Neural progenitor cell (in vitro differentiated cells): Measurements from ENCODE around the gene ADARB2. TPM values are rescaled to one million over a fixed set of nuclear protein-coding genes. Genes with fewer than 3 reads are reported as not detected.

Source experiments
- DNase-seq: peaks from one replicate; pipeline ENCODE4 v3.0.0-alpha.2; 2016; ENCODE audit warnings: low spot score
- H2AFZ ChIP-seq: fragments of 200-600 bp; sonication (generic); replicated peaks from 2 replicates; pipeline ENCODE4 v1.6.1; 2016; ENCODE audit warnings: antibody characterized with exemption
- H3F3A ChIP-seq: fragments of 200-600 bp; sonication (generic); 2 replicates; pipeline ENCODE4 v1.6.1; 2016; ENCODE audit warnings: antibody characterized with exemption, low read depth
- H3K27ac ChIP-seq: fragments of 200-600 bp; sonication (generic); 2 replicates; pipeline ENCODE4 v1.5.1; 2016; ENCODE audit warnings: mild to moderate bottlenecking
- H3K27me3 ChIP-seq: fragments of 200-600 bp; sonication (generic); 2 replicates; pipeline ENCODE4 v1.6.1; 2016; ENCODE audit warnings: mild to moderate bottlenecking, moderate library complexity
- H3K36me3 ChIP-seq: fragments of 200-600 bp; sonication (generic); 2 replicates; pipeline ENCODE4 v1.5.1; 2016
- H3K4me1 ChIP-seq: fragments of 200-600 bp; sonication (generic); 2 replicates; pipeline ENCODE4 v1.6.1; 2016; ENCODE audit warnings: mixed run types
- H3K4me2 ChIP-seq: fragments of 200-600 bp; sonication (generic); 2 replicates; pipeline ENCODE4 v1.6.1; 2016
- H3K4me3 ChIP-seq: fragments of 200-600 bp; sonication (generic); 2 replicates; pipeline ENCODE4 v1.5.1; 2016
- H3K79me2 ChIP-seq: fragments of 200-600 bp; sonication (generic); 2 replicates; pipeline ENCODE4 v1.6.1; 2016; ENCODE audit warnings: low read depth
- H3K9ac ChIP-seq: fragments of 200-600 bp; sonication (generic); 2 replicates; pipeline ENCODE4 v1.6.1; 2016
- H3K9me3 ChIP-seq: fragments of 200-600 bp; sonication (generic); 2 replicates; pipeline ENCODE4 v1.5.1; 2016; ENCODE audit warnings: low read depth
- H4K20me1 ChIP-seq: fragments of 200-600 bp; sonication (generic); 2 replicates; pipeline ENCODE4 v1.6.1; 2016; ENCODE audit warnings: low read depth
- H3K27ac Mint-ChIP-seq: 3 replicates; pipeline ENCODE4 v1.8.0; 2021; ENCODE audit warnings: mixed read lengths
- H3K27me3 Mint-ChIP-seq: 2 replicates; pipeline ENCODE4 v1.8.0; 2022; ENCODE audit warnings: low read depth, mild to moderate bottlenecking, inconsistent platforms, moderate library complexity, mixed read lengths; ENCODE audit not compliant: insufficient read depth
- H3K36me3 Mint-ChIP-seq: 3 replicates; pipeline ENCODE4 v1.8.0; 2021; ENCODE audit warnings: mixed read lengths
- H3K4me1 Mint-ChIP-seq: 3 replicates; pipeline ENCODE4 v1.8.0; 2021; ENCODE audit warnings: mixed read lengths
- H3K4me3 Mint-ChIP-seq: 3 replicates; pipeline ENCODE4 v1.8.0; 2021; ENCODE audit warnings: mild to moderate bottlenecking, moderate library complexity, mixed read lengths
- H3K9me3 Mint-ChIP-seq: 3 replicates; pipeline ENCODE4 v1.8.0; 2020; ENCODE audit warnings: mixed read lengths
- EZH2 ChIP-seq: fragments of 200-600 bp; sonication (generic); IDR thresholded peaks from 2 replicates; pipeline ENCODE4 v1.6.1; 2017; ENCODE audit warnings: antibody characterized with exemption, mild to moderate bottlenecking, moderate library complexity
- EZH2phosphoT487 ChIP-seq: fragments of 200-600 bp; sonication (generic); IDR thresholded peaks from 2 replicates; pipeline ENCODE4 v1.6.1; 2017; ENCODE audit warnings: antibody characterized with exemption
- total RNA-seq: library from RNA; depleted of rRNA; stranded (reverse); fragments of >200 nt; gene quantifications from 2 replicates; pipeline ENCODE4 v1.2.3, GENCODE V29; 2015; ENCODE audit warnings: low replicate concordance
- TF ChIP-seq, protein P1 (sequence below): fragments of 200-600 bp; sonication (generic); IDR thresholded peaks from 2 replicates; pipeline ENCODE4 v1.5.1; 2017; ENCODE audit warnings: antibody characterized with exemption, mild to moderate bottlenecking

ADARB2 gene
- total RNA-seq, 1 donor from 2014 or later: not detected

GRCh38 chr10:1299041-1299726 lies 438.1 kb downstream of the ADARB2 start:
- Mint-ChIP-seq H3K9me3 (peaks cover 3% of the 10 kb centered on the region), H3K27ac (no peak overlapping the region), H3K4me3 (no peak overlapping the region), H3K4me1 (peaks cover 44% of the 10 kb centered on the region), H3K27me3 (peaks cover 4% of the 10 kb centered on the region), H3K36me3 (no peaks in the 10 kb centered on the region)
- H3K27ac ChIP-seq: no peak overlapping the region
- no peak overlapping the region for H3K9ac ChIP-seq
- H2AFZ ChIP-seq: no peak overlapping the region
- no peaks in the 10 kb centered on the region for H4K20me1 ChIP-seq
- no peak overlapping the region for H3K4me3 ChIP-seq
- peaks cover 21% of the 10 kb centered on the region for H3K4me1 ChIP-seq
- H3K9me3 ChIP-seq: no peaks in the 10 kb centered on the region
- DNase-seq: no peak
- TF ChIP-seq EZH2phosphoT487 (no peak), EZH2 (no peak)
- TF ChIP-seq, protein P1, sequence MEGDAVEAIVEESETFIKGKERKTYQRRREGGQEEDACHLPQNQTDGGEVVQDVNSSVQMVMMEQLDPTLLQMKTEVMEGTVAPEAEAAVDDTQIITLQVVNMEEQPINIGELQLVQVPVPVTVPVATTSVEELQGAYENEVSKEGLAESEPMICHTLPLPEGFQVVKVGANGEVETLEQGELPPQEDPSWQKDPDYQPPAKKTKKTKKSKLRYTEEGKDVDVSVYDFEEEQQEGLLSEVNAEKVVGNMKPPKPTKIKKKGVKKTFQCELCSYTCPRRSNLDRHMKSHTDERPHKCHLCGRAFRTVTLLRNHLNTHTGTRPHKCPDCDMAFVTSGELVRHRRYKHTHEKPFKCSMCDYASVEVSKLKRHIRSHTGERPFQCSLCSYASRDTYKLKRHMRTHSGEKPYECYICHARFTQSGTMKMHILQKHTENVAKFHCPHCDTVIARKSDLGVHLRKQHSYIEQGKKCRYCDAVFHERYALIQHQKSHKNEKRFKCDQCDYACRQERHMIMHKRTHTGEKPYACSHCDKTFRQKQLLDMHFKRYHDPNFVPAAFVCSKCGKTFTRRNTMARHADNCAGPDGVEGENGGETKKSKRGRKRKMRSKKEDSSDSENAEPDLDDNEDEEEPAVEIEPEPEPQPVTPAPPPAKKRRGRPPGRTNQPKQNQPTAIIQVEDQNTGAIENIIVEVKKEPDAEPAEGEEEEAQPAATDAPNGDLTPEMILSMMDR: no peak
- no peaks in the 10 kb centered on the region for H3K79me2 ChIP-seq
- no peaks in the 10 kb centered on the region for H3K36me3 ChIP-seq
- no peaks in the 10 kb centered on the region for H3K27me3 ChIP-seq
- H3K4me2 ChIP-seq: no peak overlapping the region
- H3F3A ChIP-seq: no peaks in the 10 kb centered on the region

GRCh38 chr10:1297566-1298301 lies 439.6 kb downstream of the ADARB2 start:
- H4K20me1 ChIP-seq: no peaks in the 10 kb centered on the region
- no peak overlapping the region for H3K4me3 ChIP-seq
- Mint-ChIP-seq H3K36me3 (no peaks in the 10 kb centered on the region), H3K4me3 (no peak overlapping the region), H3K27ac (no peak overlapping the region), H3K27me3 (peaks cover 4% of the 10 kb centered on the region), H3K4me1 (peaks cover 55% of the 10 kb centered on the region), H3K9me3 (peaks cover 3% of the 10 kb centered on the region)
- H3K27me3 ChIP-seq: no peaks in the 10 kb centered on the region
- H3K4me2 ChIP-seq: no peak overlapping the region
- H3K27ac ChIP-seq: no peak overlapping the region
- H3K4me1 ChIP-seq: peaks cover 31% of the 10 kb centered on the region
- no peaks in the 10 kb centered on the region for H3K9me3 ChIP-seq
- H3K36me3 ChIP-seq: no peaks in the 10 kb centered on the region
- DNase-seq: peak; percentile 66
- H3K79me2 ChIP-seq: no peaks in the 10 kb centered on the region
- peak overlapping the region; percentile 81 for H2AFZ ChIP-seq
- H3K9ac ChIP-seq: no peak overlapping the region
- TF ChIP-seq EZH2 (no peak), EZH2phosphoT487 (no peak)
- TF ChIP-seq, protein P1: peak; percentile 54
- H3F3A ChIP-seq: peaks cover 9% of the 10 kb centered on the region

DNA sequence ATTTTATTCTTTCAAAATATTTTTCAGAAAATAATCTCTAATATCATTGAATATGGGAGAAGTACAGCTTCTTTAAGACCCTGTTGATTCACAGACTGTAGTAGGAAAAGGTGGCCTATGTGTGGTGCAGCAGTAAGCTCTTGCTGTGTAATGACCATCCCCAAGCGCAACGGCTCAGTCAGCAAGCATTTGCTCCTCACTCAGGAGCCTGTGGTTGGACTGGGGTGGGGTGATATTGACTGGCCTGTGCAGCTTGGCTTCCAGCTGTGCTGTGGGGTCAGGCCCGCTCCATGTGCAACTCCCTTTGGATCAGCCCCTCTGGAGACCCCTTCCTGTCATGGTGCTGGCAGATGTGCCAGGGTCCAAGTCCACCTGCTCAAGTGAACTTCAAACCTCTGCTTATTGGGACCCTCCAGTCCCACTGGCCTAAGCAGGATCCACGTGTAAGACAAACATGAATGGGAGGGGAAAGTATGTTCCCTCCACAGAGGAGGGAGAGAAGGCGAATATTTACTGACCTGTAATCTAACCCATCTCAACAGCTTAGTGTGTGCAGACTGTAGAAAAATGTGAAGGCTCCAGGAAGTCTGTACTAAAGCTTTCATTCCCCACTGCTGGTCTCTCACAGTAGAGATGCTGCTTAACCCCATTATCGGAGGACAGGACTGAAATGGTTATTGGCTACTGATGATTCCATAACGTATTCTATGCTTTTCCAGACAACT lies 441.4 kb downstream of the ADARB2 start:
- Mint-ChIP-seq H3K27me3 (peaks cover 8% of the 10 kb centered on the region), H3K9me3 (peaks cover 3% of the 10 kb centered on the region), H3K4me1 (peaks cover 70% of the 10 kb centered on the region), H3K36me3 (no peaks in the 10 kb centered on the region), H3K27ac (peak overlapping the region; percentile 14), H3K4me3 (no peak overlapping the region)
- Histone ChIP-seq H3K4me3 (no peak overlapping the region), H2AFZ (no peak overlapping the region), H3K79me2 (no peaks in the 10 kb centered on the region), H3K9ac (no peak overlapping the region), H4K20me1 (no peaks in the 10 kb centered on the region), H3K27ac (no peak overlapping the region), H3F3A (peaks cover 13% of the 10 kb centered on the region), H3K36me3 (no peaks in the 10 kb centered on the region), H3K4me2 (no peak overlapping the region), H3K9me3 (no peaks in the 10 kb centered on the region), H3K27me3 (no peaks in the 10 kb centered on the region), H3K4me1 (peaks cover 40% of the 10 kb centered on the region)
- DNase-seq: no peak
- TF ChIP-seq EZH2: no peak
- TF ChIP-seq, protein P1: no peak
- no peak for TF ChIP-seq EZH2phosphoT487
